ENCODE results near the gene GRIN3B.

Gene GRIN3B

GRCh38 chr19:993831-994393 is 6.3 kb upstream of the GRIN3B start:
- no peak for TF ChIP-seq TAF1 (IDR thresholded peaks at IDR 0.05; ENCODE audit: borderline replicate concordance, insufficient read depth, low read length)

DNA sequence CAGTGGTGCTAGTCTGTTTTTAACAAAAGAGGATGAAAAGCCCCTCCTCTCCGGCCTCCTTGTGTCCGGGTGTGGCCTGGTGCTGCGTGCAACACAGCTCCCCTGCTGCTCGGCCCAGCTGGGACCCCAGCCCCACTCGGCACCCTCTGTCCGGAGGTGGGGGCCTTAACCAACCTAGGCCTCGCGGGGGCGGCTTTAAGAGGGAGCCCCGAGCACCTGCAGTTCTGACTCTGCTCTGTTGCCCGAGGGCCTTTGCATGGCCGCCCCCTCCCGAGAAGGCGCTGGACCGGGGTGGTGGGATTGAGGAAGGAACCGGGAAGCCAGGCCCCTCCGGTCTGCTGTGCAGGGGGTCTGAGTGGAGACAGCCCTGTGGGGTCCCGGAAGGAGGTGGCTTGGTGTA is 5.7 kb upstream of the GRIN3B start:
- TF ChIP-seq POLR2AphosphoS5 (IDR thresholded peaks at IDR 0.05; ENCODE audit: low read depth, low read length) (no peak), SIN3A (IDR thresholded peaks at IDR 0.05; ENCODE audit: borderline replicate concordance, insufficient read depth, low read length) (no peak), TAF1 (IDR thresholded peaks at IDR 0.05; ENCODE audit: borderline replicate concordance, insufficient read depth, low read length) (no peak), FOXP2 (optimal IDR thresholded peaks at IDR 0.05; ENCODE audit: borderline replicate concordance, extremely low read depth, extremely low read length, insufficient read depth) (no peak), REST (IDR thresholded peaks at IDR 0.05; ENCODE audit: insufficient read depth in 1 of 2, low read depth in 2 of 2, low read length in 2 of 2) (no peak)

DNA sequence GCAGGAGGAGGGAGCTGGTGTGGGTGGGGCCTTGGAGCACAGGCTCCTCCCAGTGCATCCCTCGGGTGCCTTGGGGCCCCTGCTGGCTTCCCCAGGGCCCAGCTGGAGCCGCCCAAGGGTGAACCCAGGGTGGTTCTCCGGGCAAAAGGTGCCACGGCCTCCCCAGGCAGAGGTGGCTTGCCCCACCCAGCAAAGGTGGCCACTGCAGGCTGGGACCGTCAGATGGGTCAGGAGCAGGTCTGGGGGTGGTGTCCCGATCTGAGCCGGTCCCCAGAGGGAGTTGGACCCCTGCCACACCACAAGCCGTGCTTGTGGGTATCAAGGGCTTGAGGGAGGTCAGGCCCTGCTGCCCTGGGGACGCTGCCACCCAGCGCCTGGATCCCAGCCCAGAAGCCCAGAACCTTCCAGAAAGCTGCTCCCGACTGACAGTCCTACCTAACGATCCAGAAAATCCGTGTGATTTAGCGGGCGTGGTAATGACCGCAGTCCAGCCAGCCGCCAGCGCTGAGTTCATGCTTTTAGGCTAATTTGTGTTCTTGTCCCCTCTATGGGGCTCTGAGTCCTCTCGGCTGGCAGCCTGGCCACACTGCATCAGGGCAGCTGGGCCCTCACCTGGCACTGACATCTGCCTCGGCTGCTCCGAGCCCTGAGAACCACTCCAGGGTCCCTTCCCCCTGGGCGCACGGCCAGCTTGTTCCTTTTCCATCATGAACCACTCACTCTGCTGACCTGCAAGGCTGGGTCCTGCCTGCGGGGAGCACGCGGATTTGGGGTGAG is 5.0 kb upstream of the GRIN3B start:
- TF ChIP-seq POLR2AphosphoS5 (IDR thresholded peaks at IDR 0.05; ENCODE audit: low read depth, low read length), result no peak
- no peak for TF ChIP-seq SIN3A (IDR thresholded peaks at IDR 0.05; ENCODE audit: borderline replicate concordance, insufficient read depth, low read length)
- TF ChIP-seq TAF1 (IDR thresholded peaks at IDR 0.05; ENCODE audit: borderline replicate concordance, insufficient read depth, low read length), result no peak

- TF ChIP-seq REST (IDR thresholded peaks at IDR 0.05; ENCODE audit: insufficient read depth in 1 of 2, low read depth in 2 of 2, low read length in 2 of 2), result no peak
- no peak for TF ChIP-seq FOXP2 (optimal IDR thresholded peaks at IDR 0.05; ENCODE audit: borderline replicate concordance, extremely low read depth, extremely low read length, insufficient read depth)
- no peak for TF ChIP-seq TAF1 (IDR thresholded peaks at IDR 0.05; ENCODE audit: borderline replicate concordance, insufficient read depth, low read length)
- no peak for TF ChIP-seq SIN3A (IDR thresholded peaks at IDR 0.05; ENCODE audit: borderline replicate concordance, insufficient read depth, low read length)
- TF ChIP-seq POLR2AphosphoS5 (IDR thresholded peaks at IDR 0.05; ENCODE audit: low read depth, low read length), result no peak
Observed at GRCh38 chr19:996051-996838, 4.0 kb upstream of the GRIN3B start.

DNA sequence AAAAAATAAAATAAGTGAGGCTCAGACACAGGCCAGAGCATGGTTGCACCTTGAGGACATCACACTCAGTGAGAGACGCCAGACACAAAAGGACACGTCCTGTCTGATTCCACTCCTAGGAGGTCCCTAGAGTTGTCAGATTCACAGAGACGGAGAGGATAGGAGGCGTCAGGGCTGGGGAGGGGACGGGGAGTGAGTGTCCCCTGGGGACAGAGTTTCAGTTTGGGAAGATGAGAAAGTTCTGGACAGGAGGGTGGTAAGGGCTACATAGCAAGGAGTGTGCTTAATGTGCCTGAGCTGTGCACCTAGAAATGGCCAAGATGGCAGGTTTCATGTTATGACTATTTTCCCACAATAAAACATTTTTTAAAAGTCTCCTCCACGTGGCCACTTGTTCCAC is 2.2 kb upstream of the GRIN3B start:
- TF ChIP-seq TAF1 (IDR thresholded peaks at IDR 0.05; ENCODE audit: borderline replicate concordance, insufficient read depth, low read length) (no peak), SIN3A (IDR thresholded peaks at IDR 0.05; ENCODE audit: borderline replicate concordance, insufficient read depth, low read length) (no peak), FOXP2 (optimal IDR thresholded peaks at IDR 0.05; ENCODE audit: borderline replicate concordance, extremely low read depth, extremely low read length, insufficient read depth) (no peak), REST (IDR thresholded peaks at IDR 0.05; ENCODE audit: insufficient read depth in 1 of 2, low read depth in 2 of 2, low read length in 2 of 2) (no peak), POLR2AphosphoS5 (IDR thresholded peaks at IDR 0.05; ENCODE audit: low read depth, low read length) (no peak)

DNA sequence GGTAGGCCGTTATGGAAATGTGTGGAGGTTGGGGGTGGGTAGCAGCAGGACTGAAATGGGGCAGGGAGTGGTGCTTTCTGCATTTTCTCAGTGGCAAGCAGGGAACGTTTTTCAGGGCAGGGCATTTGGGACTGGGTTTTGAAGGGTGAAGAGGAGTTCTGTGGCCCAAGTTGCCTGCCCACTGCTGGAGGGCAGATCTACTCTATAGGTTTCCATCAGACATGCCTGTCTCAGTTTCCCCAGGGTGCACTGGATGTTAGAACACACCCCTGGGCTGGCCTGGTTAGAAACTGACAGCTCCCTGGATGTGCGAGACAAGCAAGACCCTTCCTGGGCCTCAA is 870 bp upstream of the GRIN3B start:
- TF ChIP-seq REST (IDR thresholded peaks at IDR 0.05; ENCODE audit: insufficient read depth in 1 of 2, low read depth in 2 of 2, low read length in 2 of 2) (no peak), SIN3A (IDR thresholded peaks at IDR 0.05; ENCODE audit: borderline replicate concordance, insufficient read depth, low read length) (no peak), POLR2AphosphoS5 (IDR thresholded peaks at IDR 0.05; ENCODE audit: low read depth, low read length) (no peak), FOXP2 (optimal IDR thresholded peaks at IDR 0.05; ENCODE audit: borderline replicate concordance, extremely low read depth, extremely low read length, insufficient read depth) (no peak), TAF1 (IDR thresholded peaks at IDR 0.05; ENCODE audit: borderline replicate concordance, insufficient read depth, low read length) (no peak)
